Left lung (tissue), 10 donors: ENCODE results near the gene FAM221B. TPM values are rescaled to one million over a fixed set of nuclear protein-coding genes. Genes with fewer than 3 reads are reported as not detected.

ENCODE experiments used
- ATAC-seq: fragments of 200-7000 bp; cut with Tn5 transposase; one replicate; pipeline ENCODE4 v1.9.1; 2020; ENCODE audit warnings: moderate library complexity
- DNase-seq, 4 donors: peaks; one replicate each; pipeline ENCODE4 v3.0.0-alpha.2; 2013 to 2020
- H3K27ac ChIP-seq, 2 donors: fragments of 200-600 bp; sonication (generic) in 1 of 2; one replicate each; pipeline versions ENCODE4 v1.5.0 to v1.8.0; 2020 to 2021
- H3K27me3 ChIP-seq, 2 donors: fragments of 200-600 bp; sonication (generic) in 1 of 2; one replicate each; pipeline versions ENCODE4 v1.5.0 to v1.8.0; 2020 to 2021
- H3K36me3 ChIP-seq, 2 donors: fragments of 200-600 bp; sonication (generic) in 1 of 2; one replicate each; pipeline versions ENCODE4 v1.5.0 to v1.8.0; 2020 to 2021
- H3K4me1 ChIP-seq, 2 donors: fragments of 200-600 bp; one replicate each; pipeline ENCODE4 v1.8.0; 2021
- H3K4me3 ChIP-seq, 2 donors: fragments of 200-600 bp; sonication (generic) in 1 of 2; one replicate each; pipeline versions ENCODE4 v1.5.0 to v1.8.0; 2020 to 2021; ENCODE audit warnings: mild to moderate bottlenecking in 1 of 2
- H3K9me3 ChIP-seq, 2 donors: fragments of 200-600 bp; sonication (generic) in 1 of 2; one replicate each; pipeline versions ENCODE4 v1.5.0 to v1.8.0; 2020 to 2021
- CTCF ChIP-seq, 2 donors: fragments of 200-600 bp; sonication (generic) in 1 of 2; IDR thresholded peaks; one replicate each; pipeline versions ENCODE4 v1.5.0 to v1.8.0; 2021; ENCODE audit warnings: antibody characterized with exemption in 2 of 2
- intact Hi-C, 2 donors: fragments of 100-400 bp; cut with DNase I; formaldehyde crosslinking; loops; one replicate each; pipeline versions ENCODE4 v1.11.2 to v1.14.2; 2022
- polyA plus RNA-seq, 6 donors: library from polyadenylated mRNA; unstranded; fragments of 120-200 nt; gene quantifications; one replicate each; pipeline ENCODE4 v1.2.1, GENCODE V29; 2013; ENCODE audit not compliant: insufficient read length in 6 of 6
- total RNA-seq, 2 donors: library from RNA; stranded (reverse); fragmentation: NEBNext Ultra II Directional; extraction: Animal tissue kit (Norgen Biotek cat#: 25700); gene quantifications; one replicate each; pipeline ENCODE4 v1.2.1, GENCODE V29; 2021
- donor health status: DM: no; HTN: yes; CAD: no.
- donor health status: DM: no; HTN: no; CAD: no.

FAM221B gene
- total and polyA plus RNA-seq, 8 donors = 0.24 to 0.90 (median 0.39) TPM; not detected in 2

GRCh38 chr9:35861161-35861897 is 32.8 kb upstream of the FAM221B start:
- TF ChIP-seq CTCF (IDR thresholded peaks at IDR 0.05) = no peak
- H3K4me1 ChIP-seq = no peaks in the 10 kb centered on the region
- no peaks in the 10 kb centered on the region for H3K36me3 ChIP-seq
- ATAC-seq = no peak
- H3K4me3 ChIP-seq = no peak overlapping the region
- no peaks in the 10 kb centered on the region for H3K9me3 ChIP-seq
- H3K27me3 ChIP-seq = peaks cover 0 to 63% of the 10 kb centered on the region in 2 donors
- H3K27ac ChIP-seq = no peak overlapping the region
- DNase-seq = no peak
- intact Hi-C loops = no loop called here

DNA sequence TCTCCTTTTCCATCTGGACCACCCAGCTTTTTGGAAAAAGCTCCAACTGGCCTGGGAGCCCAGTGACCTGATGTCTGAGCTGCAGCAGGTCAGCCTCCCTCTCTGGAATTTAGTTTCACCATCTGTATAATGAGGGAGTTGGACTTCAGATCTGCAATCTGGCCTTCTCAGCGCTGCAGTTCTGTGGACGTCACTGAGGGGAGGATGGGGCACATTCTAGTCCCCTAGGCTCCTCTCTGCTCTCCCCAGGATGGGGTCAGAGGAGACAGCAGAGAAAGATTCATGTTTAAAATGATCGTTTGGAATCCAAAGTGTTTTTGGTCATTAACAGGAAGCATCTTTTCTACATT is 31.4 kb upstream of the FAM221B start:
- ATAC-seq (no peak), DNase-seq (no peak)
- H3K27me3 ChIP-seq = peaks cover 0 to 61% of the 10 kb centered on the region in 2 donors
- no peak for TF ChIP-seq CTCF (IDR thresholded peaks at IDR 0.05)
- intact Hi-C loops = no loop called here
- no peak overlapping the region for H3K27ac ChIP-seq
- no peaks in the 10 kb centered on the region for H3K9me3 ChIP-seq
- no peaks in the 10 kb centered on the region for H3K4me1 ChIP-seq
- H3K36me3 ChIP-seq = no peaks in the 10 kb centered on the region
- H3K4me3 ChIP-seq = no peak overlapping the region

DNA sequence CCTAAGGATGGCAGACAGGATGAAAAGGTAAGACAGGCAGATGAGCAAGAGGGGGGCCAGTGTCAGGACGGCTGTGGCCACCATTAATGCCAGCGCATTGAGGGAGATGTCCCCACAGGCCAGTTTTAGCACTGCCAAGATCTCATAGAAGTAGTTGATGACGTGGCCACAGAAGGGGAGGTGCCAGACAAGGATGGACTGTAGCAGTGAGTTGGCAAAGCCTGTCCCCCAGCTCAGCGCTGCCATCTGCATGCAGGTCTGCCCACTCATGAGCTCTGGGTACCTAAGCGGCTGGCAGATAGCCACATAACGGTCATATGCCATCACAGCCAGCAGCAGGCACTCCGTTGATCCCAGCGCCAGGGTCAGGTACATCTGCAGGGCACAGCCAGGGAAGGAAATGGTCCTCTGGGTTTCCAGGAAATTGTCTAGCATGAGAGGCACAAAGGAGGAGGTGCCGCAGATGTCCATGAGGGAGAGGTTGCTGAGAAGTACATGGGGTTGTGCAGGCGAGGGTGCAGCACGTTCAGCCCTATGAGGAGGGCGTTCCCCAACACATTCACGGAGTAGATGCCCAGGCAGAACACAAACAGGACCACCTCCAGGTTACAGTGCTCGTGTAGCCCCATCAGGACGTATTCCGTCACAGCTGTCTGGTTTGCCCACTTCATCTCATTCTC is 30.9 kb upstream of the FAM221B start:
- intact Hi-C loops = no loop called here

GRCh38 chr9:35858458-35858857 is 29.9 kb upstream of the FAM221B start:
- no peaks in the 10 kb centered on the region for H3K4me1 ChIP-seq
- H3K4me3 ChIP-seq = no peak overlapping the region
- ATAC-seq (no peak), DNase-seq (no peak)
- H3K36me3 ChIP-seq = no peaks in the 10 kb centered on the region
- peaks cover 0 to 61% of the 10 kb centered on the region in 2 donors for H3K27me3 ChIP-seq
- H3K9me3 ChIP-seq = no peaks in the 10 kb centered on the region
- TF ChIP-seq CTCF (IDR thresholded peaks at IDR 0.05) = no peak
- intact Hi-C loops = no loop called here
- no peak overlapping the region for H3K27ac ChIP-seq

More for the DNA sequence above, 30.9 kb upstream of the FAM221B start:
- ATAC-seq (peak; percentile 31), DNase-seq (peak in 1 of 4 donors; percentile 12)
- Histone ChIP-seq H3K4me1 (no peaks in the 10 kb centered on the region), H3K36me3 (no peaks in the 10 kb centered on the region), H3K9me3 (no peaks in the 10 kb centered on the region), H3K27me3 (peaks cover 0 to 61% of the 10 kb centered on the region in 2 donors), H3K4me3 (no peak overlapping the region), H3K27ac (no peak overlapping the region)
- no peak for TF ChIP-seq CTCF (IDR thresholded peaks at IDR 0.05)

DNA sequence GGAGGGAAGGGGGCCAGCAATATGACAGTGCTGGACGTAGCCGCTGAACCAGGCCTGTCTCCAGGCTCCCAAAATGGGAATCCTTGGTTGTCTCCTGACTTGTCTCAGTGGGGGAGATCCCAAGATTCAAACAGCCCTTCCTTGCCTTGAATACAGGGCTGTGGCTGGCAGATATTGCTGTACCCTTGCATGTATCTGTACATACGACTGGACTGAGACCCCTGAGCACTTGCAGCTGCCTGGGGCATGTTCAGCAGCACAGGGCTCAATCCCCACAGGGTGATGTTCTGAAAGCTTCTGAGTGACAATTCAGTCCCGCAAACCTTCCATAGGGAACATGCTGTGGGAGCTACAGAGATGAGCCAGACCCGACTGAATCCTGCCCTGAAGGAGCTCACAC is 28.4 kb upstream of the FAM221B start:
- Histone ChIP-seq H3K4me1 (no peaks in the 10 kb centered on the region), H3K27me3 (peaks cover 0 to 62% of the 10 kb centered on the region in 2 donors), H3K36me3 (no peaks in the 10 kb centered on the region), H3K9me3 (no peaks in the 10 kb centered on the region), H3K27ac (no peak overlapping the region), H3K4me3 (no peak overlapping the region)
- TF ChIP-seq CTCF (IDR thresholded peaks at IDR 0.05) = no peak
- no peak for DNase-seq
- intact Hi-C loops = no loop called here
- no peak for ATAC-seq
